RWPE1 (cell line): Measurements from ENCODE around the gene STX2.

ENCODE experiments used
- CTCF ChIA-PET: fragments of 350-600 bp; sonication (Branson Sonifier 250); formaldehyde crosslinking; extraction: SDS; loops from one replicate; lab custom pipeline; 2021; lab: Yijun Ruan, JAX
- POLR2A ChIA-PET: fragments of 400-600 bp; formaldehyde crosslinking; extraction: SDS; loops from one replicate; lab custom pipeline; 2020; ENCODE audit warnings: antibody characterized with exemption; ENCODE audit not compliant: low non-redundant PET; lab: Yijun Ruan, JAX
- DNase-seq: peaks from one replicate; pipeline ENCODE4 v3.0.0; 2012; ENCODE audit warnings: low spot score
- H3K27ac ChIP-seq: fragments of 450-650 bp; 2 replicates; pipeline ENCODE4 v1.5.1; 2017
- CTCF ChIP-seq: fragments of 450-650 bp; conservative IDR thresholded peaks from 2 replicates; pipeline ENCODE4 v1.5.1; 2017; ENCODE audit warnings: low read depth, mild to moderate bottlenecking

The STX2 gene

GRCh38 chr12:130839770-130840404, 837 bp upstream of the STX2 start:
- no peak for DNase-seq
- CTCF ChIA-PET: interaction anchor here (0.6 kb wide), 1 partner anchor 114 kb away, joined by 3 read pairs; the partner anchor contains the start of gene ADGRD1
- POLR2A ChIA-PET: no interaction called here
- TF ChIP-seq CTCF: no peak
- peak overlapping the region; percentile 84 for H3K27ac ChIP-seq

- CTCF ChIA-PET: no interaction called here
- peak; percentile 19 for DNase-seq
- no peak for TF ChIP-seq CTCF
- POLR2A ChIA-PET: interaction anchor here (0.5 kb wide), 1 partner anchor 18 kb away, joined by 4 read pairs; no protein-coding TSS in a partner anchor
- H3K27ac ChIP-seq: peak overlapping the region; percentile 84
These were observed 633 bp downstream of the STX2 start for GRCh38 chr12:130838284-130838950.

- H3K27ac ChIP-seq: no peak overlapping the region
- ChIA-PET CTCF (interaction anchor here (0.7 kb wide), 1 partner anchor 893 kb away, joined by 3 read pairs; no protein-coding TSS in a partner anchor), POLR2A (no interaction called here)
- no peak for TF ChIP-seq CTCF
- no peak for DNase-seq
These were observed 3.6 kb downstream of the STX2 start for GRCh38 chr12:130835436-130835835.

- ChIA-PET POLR2A (no interaction called here), CTCF (no interaction called here)
- no peak for TF ChIP-seq CTCF
- no peak overlapping the region for H3K27ac ChIP-seq
- DNase-seq: no peak
These were observed 4.0 kb downstream of the STX2 start for GRCh38 chr12:130835011-130835410.

- DNase-seq: peak; percentile 18
- no peak for TF ChIP-seq CTCF
- ChIA-PET POLR2A (no interaction called here), CTCF (interaction anchor here (0.6 to 0.7 kb wide), 3 partner anchors 50 to 73 kb away, joined by 3 to 5 read pairs (median 3); no protein-coding TSS in a partner anchor)
- peak overlapping the region; percentile 55 for H3K27ac ChIP-seq
These were observed 6.4 kb downstream of the STX2 start for GRCh38 chr12:130832561-130833209.

GRCh38 chr12:130831876-130832405, 7.1 kb downstream of the STX2 start:
- H3K27ac ChIP-seq: no peak overlapping the region; the same call in 1 of the 2 replicates
- TF ChIP-seq CTCF: no peak
- no peak for DNase-seq
- CTCF ChIA-PET: interaction anchor here (0.6 kb wide), 2 partner anchors 65 to 84 kb away, joined by 3 to 4 read pairs; no protein-coding TSS in a partner anchor
- POLR2A ChIA-PET: no interaction called here
